ENCODE data around the gene ACR.

Gene ACR

GRCh38 chr22:50702821-50703725, 34.9 kb upstream of the ACR start:
- DNase-seq = no peak

- DNase-seq = no peak
Observed at GRCh38 chr22:50703726-50704509, 34.1 kb upstream of the ACR start.

- DNase-seq = no peak
Observed at GRCh38 chr22:50704510-50705218, 33.3 kb upstream of the ACR start.

- no peak for DNase-seq
Observed at GRCh38 chr22:50705219-50705691, 32.7 kb upstream of the ACR start.

GRCh38 chr22:50705851-50706351, 32.1 kb upstream of the ACR start:
- no peak for DNase-seq

- no peak for DNase-seq
Observed at GRCh38 chr22:50706481-50707125, 31.4 kb upstream of the ACR start.

GRCh38 chr22:50708474-50708873, 29.5 kb upstream of the ACR start:
- no peak for DNase-seq

GRCh38 chr22:50708996-50709395, 29.0 kb upstream of the ACR start:
- DNase-seq = no peak

GRCh38 chr22:50710221-50710620, 27.8 kb upstream of the ACR start:
- no peak for DNase-seq

GRCh38 chr22:50710886-50711285, 27.1 kb upstream of the ACR start:
- no peak for DNase-seq

GRCh38 chr22:50711446-50712340, 26.3 kb upstream of the ACR start:
- DNase-seq = no peak

- no peak for DNase-seq
Observed at GRCh38 chr22:50712341-50713007, 25.5 kb upstream of the ACR start.

GRCh38 chr22:50713008-50713385, 25.0 kb upstream of the ACR start:
- DNase-seq = no peak

- DNase-seq = no peak
Observed at GRCh38 chr22:50713571-50714056, 24.4 kb upstream of the ACR start.

- no peak for DNase-seq
Observed at GRCh38 chr22:50714150-50714549, 23.9 kb upstream of the ACR start.

GRCh38 chr22:50714631-50715179, 23.3 kb upstream of the ACR start:
- DNase-seq = no peak

- no peak for DNase-seq
Observed at GRCh38 chr22:50715250-50715649, 22.8 kb upstream of the ACR start.

GRCh38 chr22:50715776-50716175, 22.2 kb upstream of the ACR start:
- DNase-seq = no peak

GRCh38 chr22:50716290-50717024, 21.5 kb upstream of the ACR start:
- DNase-seq = no peak
